HG02798 (cell line): ENCODE data around the gene LILRA6.
"Not testable (repeated sequence)": the region's sequence is repeated elsewhere in the genome, so short reads cannot be mapped to it uniquely, and the experiment has no call there.

ENCODE experiments used
- ATAC-seq: cut with Tn5 transposase; IDR thresholded peaks from one replicate; pipeline ENCODE4 v1.9.1; 2021; ENCODE audit warnings: mild to moderate bottlenecking; ENCODE audit not compliant: unreplicated experiment, poor library complexity

Gene LILRA6

DNA sequence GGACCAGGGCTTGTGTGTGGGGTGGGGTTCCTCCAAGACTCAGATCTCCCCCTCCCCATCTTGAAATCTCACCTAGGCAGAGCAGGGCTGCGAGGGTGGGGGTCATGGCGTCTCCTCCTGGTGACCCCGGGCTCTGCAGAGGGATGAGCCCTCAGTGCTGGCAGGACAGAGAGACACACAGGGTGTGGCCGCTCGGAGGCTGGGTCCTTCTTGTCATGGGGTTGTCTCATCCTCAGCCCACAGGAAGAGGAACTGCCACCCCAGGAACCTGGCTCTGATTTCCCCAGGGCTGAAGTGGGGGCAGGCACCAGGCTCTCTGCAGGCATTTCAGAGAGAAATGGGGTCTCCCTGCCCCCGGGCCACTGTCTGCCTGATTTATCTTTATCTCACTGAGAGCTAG is at the start of gene LILRA6:
LILRA6 (minus strand) TSS at position 145 of the 400 bp plus-strand sequence.
- not testable (repeated sequence) for ATAC-seq

DNA sequence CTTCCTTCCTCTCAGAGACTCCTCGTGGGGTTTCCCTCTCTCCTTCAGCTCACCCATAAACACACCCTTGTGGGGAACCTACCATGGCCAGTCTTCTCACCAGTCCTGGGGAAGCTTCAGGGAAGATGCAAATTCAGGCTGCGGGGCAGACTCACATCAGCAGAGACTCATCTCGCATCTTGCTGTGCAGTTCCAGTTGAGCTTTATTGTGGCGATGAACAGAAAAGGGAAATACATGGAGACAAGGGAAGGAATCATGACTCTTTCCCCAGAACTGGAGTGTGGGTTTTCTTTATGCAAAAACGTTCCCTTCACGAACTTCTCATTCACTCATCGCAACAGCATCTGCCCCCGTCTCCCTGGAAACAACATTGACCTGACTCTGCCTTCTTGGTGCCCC is 46.6 kb upstream of the LILRA6 start:
- not testable (repeated sequence) for ATAC-seq

DNA sequence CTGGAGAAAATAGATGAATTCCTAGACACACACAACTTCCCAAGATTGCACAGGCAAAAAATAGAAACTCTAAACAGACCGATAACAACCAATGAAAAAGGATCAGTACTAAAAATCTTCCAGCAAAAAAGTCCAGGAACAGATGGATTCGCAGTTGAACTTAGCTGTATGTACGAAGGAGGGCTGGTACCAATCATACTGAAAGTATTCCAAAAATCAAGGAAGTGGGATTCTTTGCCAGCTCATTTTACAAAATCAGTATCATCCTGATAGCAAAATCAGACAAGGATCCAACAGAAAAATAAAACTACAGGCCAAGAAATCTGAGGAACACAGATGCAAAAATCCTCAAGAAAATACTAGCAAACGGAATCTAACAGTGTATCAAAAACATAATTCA is 44.9 kb upstream of the LILRA6 start:
- ATAC-seq = no peak

GRCh38 chr19:54286283-54286682 is 43.7 kb upstream of the LILRA6 start:
- ATAC-seq = not testable (repeated sequence)

DNA sequence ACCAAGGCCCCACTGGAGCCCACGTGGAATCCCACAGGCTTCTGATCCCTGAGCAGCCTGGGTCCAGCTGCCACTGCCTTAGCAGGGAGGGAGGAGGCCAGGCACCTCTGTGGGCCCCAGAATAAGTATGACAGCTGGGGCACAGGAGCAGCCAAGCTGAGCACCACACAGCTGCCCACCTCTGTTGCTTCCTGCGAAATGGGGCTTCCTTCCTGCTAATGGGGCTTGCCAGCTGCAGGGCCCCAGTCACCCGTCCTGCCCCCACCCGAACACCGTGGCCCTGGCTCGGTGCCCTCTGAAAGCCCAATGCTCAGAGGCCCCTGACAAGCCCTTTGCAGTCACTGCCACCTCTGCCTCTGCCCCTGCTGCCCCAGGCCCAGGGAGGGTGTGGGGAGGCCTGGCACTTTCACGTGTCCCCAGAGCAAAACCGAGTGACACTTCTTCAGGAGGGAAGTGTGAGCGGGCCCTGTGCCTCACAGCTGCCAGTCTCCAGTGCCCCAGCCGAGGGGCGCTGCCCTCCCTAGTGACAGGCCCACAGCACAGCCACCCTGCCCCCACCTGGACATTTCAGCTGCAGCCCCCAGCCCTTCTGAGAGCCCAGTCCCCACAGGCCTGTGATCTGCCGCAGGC is 43.0 kb upstream of the LILRA6 start:
- not testable (repeated sequence) for ATAC-seq

DNA sequence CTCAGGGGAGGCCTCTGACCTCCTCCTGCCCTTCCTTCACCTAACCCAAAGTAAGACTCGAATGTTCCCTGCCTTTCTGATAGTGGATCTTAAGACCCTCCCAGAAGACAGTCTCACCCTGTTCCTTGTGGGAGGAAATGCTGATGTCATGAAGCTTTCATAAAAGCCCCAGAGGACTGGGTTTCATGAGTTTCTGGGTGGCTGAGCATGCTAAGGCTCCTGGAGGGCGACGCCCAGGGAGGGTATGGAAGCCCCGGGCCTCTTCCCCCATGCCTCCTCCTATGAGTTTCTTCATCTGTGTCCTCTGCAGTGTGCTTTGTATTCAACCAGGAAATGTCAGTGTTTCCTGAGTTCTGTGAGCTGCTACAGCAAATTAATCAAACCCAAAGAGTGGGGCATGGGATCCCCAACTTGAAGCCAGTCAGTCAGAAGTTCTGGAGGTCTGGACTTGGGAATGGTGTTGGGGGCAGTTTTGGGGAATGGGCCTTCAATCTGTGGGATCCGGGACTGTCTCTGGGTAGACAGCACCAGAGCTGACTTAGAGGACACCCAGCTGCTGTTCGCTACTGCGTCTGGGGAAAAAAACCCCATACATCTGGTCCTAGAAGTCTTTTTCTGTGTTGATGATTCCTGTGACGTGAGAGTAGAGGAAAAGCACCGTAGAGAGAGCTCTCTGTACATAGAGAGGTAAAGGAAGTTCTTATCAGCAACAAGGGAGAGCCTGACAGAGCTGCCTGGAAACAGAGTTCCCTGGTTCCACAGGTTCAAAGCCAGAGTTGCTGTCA is 40.3 kb upstream of the LILRA6 start:
- no peak for ATAC-seq

DNA sequence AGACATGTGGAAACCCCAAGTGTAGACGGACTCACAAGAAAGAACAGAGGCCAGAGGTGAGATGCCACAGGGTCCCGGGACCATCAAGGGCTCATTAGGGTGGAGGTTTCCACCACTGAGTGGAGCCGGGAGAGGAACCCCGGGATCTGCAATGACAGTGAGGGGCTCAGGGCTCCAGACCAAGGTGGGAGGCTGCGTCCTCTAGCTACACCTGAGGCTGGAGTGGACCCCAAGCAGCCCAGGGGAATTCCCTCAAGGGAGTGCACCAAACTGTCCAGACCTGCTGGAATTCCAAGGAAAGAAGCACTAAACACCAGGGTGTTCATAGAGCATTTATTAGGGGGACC is 39.1 kb upstream of the LILRA6 start:
- not testable (repeated sequence) for ATAC-seq

DNA sequence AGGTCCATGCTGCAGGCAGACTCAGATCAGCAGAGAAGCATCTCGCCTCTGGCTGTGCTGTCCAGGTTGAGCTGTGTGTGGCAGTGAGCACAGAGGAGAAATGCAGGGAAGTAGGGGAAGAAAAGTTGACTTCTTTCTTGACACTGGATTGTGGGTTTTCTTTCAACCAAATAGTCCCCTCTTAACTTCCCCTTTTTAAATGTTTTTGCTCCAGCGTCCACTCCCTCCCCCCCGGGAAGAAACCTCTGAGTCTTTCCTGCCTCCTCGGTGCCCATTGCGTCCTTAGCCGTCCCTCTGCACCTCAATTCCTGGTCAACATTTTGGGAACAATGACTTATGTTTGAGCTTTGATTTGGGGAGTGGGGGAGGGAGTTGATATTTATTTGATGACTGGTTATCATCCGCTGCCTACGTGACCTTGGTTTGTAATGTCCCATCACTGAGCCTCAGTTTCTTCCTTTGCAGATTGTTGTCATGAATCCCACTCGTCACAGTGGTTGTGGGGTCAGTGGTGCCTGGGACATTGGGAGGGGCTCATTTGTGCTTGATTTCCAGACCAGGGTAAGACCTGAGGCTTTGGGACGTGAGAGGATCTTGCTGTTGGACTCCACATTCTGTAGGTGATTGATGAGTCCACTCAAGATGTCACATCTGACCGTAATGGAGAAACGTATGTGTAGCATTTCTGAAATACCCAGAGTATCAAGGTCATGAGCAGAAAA is 38.6 kb upstream of the LILRA6 start, which contains the start of gene LILRB2:
LILRB2 (minus strand) TSS at position 104 of the 722 bp plus-strand sequence. CDS start 614 bp downstream, outside the sequence.
- no peak for ATAC-seq

DNA sequence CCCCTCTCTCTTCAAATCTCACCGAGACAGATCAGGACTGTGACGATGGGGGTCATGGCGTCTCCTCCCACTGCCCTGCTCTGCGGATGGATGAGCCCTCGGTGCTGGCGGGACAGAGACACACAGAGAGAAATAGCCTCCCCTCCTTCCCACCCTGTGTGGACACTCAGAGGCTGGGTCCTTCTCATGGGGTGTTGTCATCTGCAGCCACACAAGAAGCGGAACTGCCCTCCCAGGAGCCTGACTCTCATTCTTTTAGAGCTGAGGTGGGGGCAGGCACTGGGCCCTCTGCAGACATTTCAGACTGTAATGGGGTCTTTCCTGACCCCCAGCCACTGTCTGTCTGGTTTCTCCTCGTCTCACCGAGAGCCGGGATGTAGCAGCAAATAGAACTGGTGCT is 37.9 kb upstream of the LILRA6 start:
- not testable (repeated sequence) for ATAC-seq

- not testable (repeated sequence) for ATAC-seq
Observed at GRCh38 chr19:54280025-54280424, 37.4 kb upstream of the LILRA6 start.

DNA sequence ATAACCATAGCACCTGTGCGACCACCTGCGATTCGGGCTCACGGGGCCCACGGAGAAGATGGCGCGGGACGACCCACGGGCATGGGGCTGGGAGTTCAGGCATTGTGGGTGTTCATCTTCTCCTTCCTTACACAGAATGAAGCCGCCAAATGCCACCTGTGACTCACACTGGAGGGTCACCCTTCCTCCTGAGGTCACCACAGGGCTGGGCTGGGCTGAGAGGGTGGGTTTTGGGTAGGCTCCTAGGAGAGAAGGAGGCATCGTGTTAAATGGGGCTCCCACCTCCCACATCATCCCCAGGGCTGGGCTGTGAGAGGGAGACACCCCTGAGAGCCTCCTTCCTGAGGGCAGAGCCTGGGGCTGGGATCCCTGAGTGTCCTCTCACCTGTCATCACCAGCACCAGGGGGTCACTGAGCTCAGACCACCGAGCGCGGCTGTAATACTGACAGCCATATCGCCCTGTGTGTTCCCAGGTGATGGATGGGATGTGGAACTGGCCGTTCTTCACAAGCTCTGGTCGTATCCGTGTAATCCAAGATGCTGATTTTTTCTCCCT is 36.9 kb upstream of the LILRA6 start:
- no peak for ATAC-seq

DNA sequence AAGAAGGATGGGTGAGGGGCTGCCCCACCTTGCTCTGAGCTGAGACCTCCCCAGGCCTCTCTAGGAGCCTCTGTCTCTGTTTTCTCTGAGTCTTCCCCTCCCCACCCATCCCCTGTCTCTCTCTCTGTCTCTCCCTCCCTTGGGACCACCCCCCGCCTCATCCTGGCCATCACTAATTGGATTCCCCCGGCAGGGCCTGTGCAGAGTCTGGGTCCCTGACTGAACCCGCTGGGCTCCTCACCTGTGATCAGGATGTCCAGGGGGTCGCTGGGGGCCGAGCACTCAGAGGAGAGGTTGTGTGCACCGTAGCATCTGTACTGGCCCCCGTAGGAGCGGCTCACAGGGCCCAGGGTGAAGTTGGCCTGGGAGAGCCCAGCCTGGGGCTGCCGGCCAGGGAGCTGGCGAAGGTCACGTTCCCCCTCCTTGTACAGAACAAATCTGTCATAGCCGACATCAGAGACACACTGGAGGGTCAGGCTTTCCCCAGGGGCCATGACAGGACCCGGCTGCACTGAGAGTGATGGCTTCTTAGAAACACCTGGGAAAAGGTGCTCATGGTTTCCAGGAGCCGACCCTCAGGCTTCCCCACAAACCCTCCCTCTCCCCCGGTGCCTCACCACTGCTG is 36.1 kb upstream of the LILRA6 start:
- ATAC-seq = not testable (repeated sequence)

GRCh38 chr19:54278056-54278455 is 35.5 kb upstream of the LILRA6 start:
- not testable (repeated sequence) for ATAC-seq

- ATAC-seq = not testable (repeated sequence)
Observed at GRCh38 chr19:54277111-54277615, 34.6 kb upstream of the LILRA6 start.

- no peak for ATAC-seq
Observed at GRCh38 chr19:54275951-54276350, 33.4 kb upstream of the LILRA6 start.

- not testable (repeated sequence) for ATAC-seq
Observed at GRCh38 chr19:54274516-54274915, 31.9 kb upstream of the LILRA6 start.

GRCh38 chr19:54273821-54274220 is 31.2 kb upstream of the LILRA6 start:
- no peak for ATAC-seq

DNA sequence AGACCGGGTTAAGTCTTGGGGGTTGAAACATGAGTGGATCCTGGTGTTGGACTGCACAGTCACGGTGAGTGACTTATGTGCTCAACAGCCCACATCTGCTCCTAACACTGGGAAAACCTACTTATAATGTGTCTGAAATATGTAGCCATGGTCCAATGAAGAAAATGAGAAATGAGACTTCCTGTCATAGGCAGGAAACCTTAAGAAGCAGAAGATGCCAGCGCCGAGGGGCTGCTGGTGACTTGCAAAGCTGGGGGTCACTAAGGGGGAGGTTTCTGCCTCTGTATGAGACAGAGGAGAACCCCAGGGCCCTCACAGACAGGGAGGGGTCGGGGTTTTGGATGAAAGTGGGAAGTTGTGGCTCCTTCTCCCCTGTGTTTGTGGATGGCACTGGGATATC is 29.6 kb upstream of the LILRA6 start:
- not testable (repeated sequence) for ATAC-seq

DNA sequence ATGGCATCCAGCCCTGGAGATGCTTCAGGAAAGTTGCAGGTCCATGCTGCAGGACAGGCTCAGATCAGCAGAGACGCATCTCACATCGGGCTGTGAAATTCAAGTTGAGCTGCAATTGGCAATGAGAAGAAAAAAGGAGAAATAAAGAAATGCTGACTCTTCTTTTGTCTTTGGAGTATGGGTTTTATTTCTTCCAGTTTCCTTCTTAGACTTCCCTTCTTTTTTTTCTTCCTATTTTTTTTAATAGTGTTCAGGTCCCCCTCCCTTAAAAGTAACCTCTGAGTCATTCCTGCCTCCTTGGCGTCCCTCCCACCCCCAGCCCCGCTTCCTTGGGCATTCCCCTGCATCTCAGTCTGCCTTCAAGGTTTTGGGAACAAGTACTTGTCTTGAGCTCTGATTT is 29.0 kb upstream of the LILRA6 start:
- not testable (repeated sequence) for ATAC-seq

DNA sequence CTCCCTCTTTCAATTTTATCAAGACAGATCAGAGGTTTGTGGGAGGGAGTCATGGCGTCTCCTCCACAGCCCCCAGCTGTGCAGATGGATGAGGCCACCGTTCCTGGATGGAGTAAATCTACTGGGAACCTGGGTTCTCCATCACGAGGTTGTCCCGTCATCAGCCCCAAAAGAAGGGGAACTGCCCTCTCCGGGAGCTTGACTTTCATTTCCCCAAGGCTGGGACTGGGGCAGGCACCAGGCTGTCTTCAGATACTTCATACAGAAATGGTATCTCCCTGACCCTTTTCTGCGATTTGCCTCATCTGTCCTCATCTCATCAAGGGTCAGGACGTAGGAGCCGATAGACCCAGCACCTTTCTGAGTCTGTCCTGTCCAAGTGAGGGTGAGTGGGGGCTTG is 28.5 kb upstream of the LILRA6 start:
- no peak for ATAC-seq
